AG09309 (cell line): ENCODE data around the gene DHRS7B.

Source experiments
- DNase-seq: peaks from one replicate; pipeline ENCODE4 v3.0.0-alpha.2; 2010; ENCODE audit warnings: low read depth
- H3K4me3 ChIP-seq: 2 replicates; pipeline ENCODE4 v1.5.1; 2011; ENCODE audit warnings: mild to moderate bottlenecking, low read depth, low read length, moderate library complexity; ENCODE audit not compliant: control insufficient read depth
- CTCF ChIP-seq: IDR thresholded peaks from 2 replicates; pipeline ENCODE4 v1.5.1; 2011; ENCODE audit warnings: mild to moderate bottlenecking, low read depth, low read length, inconsistent platforms; ENCODE audit not compliant: insufficient read depth, control insufficient read depth; ENCODE audit errors: missing control alignments

Gene DHRS7B

DNA sequence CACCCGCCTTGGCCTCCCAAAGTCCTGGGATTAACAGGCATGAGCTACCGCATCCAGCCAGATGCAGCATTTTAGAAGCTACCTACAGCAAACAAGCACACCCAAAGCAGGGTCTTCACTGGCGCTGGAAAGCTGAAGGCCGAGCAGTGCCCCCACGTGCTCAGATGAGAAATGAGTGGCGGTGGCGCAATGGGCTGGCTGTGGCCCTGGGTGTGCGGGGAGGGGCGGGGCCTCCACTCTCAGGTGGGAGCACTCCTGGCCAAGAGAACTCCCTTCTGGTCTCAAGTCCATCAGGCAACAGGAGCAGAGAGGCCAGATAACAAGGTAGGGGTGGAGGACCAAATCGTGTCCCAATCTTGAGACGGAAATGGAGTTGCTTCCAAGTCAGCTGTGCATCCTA is 75.1 kb downstream of the DHRS7B start:
- TF ChIP-seq CTCF = no peak
- DNase-seq = no peak
- no peak overlapping the region for H3K4me3 ChIP-seq

- no peak for DNase-seq
- H3K4me3 ChIP-seq = no peak overlapping the region
- no peak for TF ChIP-seq CTCF
Measured at GRCh38 chr17:21202512-21202911, 75.7 kb downstream of the DHRS7B start.

GRCh38 chr17:21204935-21205334 is 78.2 kb downstream of the DHRS7B start:
- no peak for DNase-seq
- TF ChIP-seq CTCF = no peak
- no peak overlapping the region for H3K4me3 ChIP-seq

- TF ChIP-seq CTCF = no peak
- DNase-seq = no peak
- H3K4me3 ChIP-seq = no peak overlapping the region
Measured at GRCh38 chr17:21208352-21208751, 81.6 kb downstream of the DHRS7B start.

GRCh38 chr17:21209511-21210175 is 82.9 kb downstream of the DHRS7B start:
- no peak for TF ChIP-seq CTCF
- H3K4me3 ChIP-seq = no peak overlapping the region
- no peak for DNase-seq

- no peak for DNase-seq
Measured at GRCh38 chr17:21210411-21211076, 83.8 kb downstream of the DHRS7B start.

More at GRCh38 chr17:21210411-21211076, 83.8 kb downstream of the DHRS7B start:
- no peak for TF ChIP-seq CTCF
- no peak overlapping the region for H3K4me3 ChIP-seq
